HUES48 (cell line): ENCODE data around the gene PAQR4.

Experiments
- H3K27ac ChIP-seq: one replicate; pipeline ENCODE4 v1.7.0; 2013; ENCODE audit warnings: low read depth, low read length, inconsistent platforms
- H3K27me3 ChIP-seq: 2 replicates; pipeline ENCODE4 v1.6.1; 2013; ENCODE audit warnings: mild to moderate bottlenecking, low read length; ENCODE audit not compliant: control insufficient read depth, insufficient read depth
- H3K36me3 ChIP-seq: 2 replicates; pipeline ENCODE4 v1.6.1; 2013; ENCODE audit warnings: low read length; ENCODE audit not compliant: control insufficient read depth, insufficient read depth
- H3K4me1 ChIP-seq: 2 replicates; pipeline ENCODE4 v1.6.1; 2013; ENCODE audit warnings: mild to moderate bottlenecking, low read length; ENCODE audit not compliant: control insufficient read depth, insufficient read depth
- H3K4me3 ChIP-seq: 2 replicates; pipeline ENCODE4 v1.5.1; 2013; ENCODE audit warnings: mild to moderate bottlenecking, low read depth, low read length
- H3K9ac ChIP-seq: 2 replicates; pipeline ENCODE4 v1.6.1; 2013; ENCODE audit warnings: mild to moderate bottlenecking, low read depth, low read length, moderate library complexity
- H3K9me3 ChIP-seq: 2 replicates; pipeline ENCODE4 v1.6.1; 2013; ENCODE audit warnings: low read length; ENCODE audit not compliant: control insufficient read depth, insufficient read depth

PAQR4 gene

DNA sequence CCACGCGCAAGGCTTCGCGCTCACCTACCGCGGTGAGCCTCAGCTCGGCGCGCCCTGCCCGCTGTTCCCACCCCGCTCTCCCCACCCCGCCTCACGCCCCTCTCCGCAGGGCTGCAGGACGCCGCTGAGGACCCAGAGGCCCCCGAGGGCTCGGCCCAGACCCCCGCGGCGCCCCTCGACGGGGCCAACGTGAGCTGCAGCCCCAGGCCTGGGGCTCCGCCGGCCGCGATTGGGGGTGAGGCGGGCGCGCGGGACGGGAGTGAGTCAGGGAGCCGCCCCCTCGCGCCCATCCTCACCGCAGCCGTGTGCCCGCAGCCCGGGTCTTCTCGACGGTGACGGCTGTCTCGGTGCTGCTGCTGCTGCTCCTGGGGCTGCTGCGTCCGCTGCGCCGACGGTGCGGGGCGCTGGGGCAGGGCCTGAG, 1.9 kb upstream of the PAQR4 start:
- H3K4me1 ChIP-seq = peaks cover 15% of the 10 kb centered on the region; the same call in 1 of the 2 replicates
- H3K4me3 ChIP-seq = peak overlapping the region; percentile 4; the same call in 1 of the 2 replicates
- peaks cover 38% of the 10 kb centered on the region for H3K27me3 ChIP-seq
- H3K9me3 ChIP-seq = no peaks in the 10 kb centered on the region
- H3K36me3 ChIP-seq = peaks cover 11% of the 10 kb centered on the region
- H3K27ac ChIP-seq = no peak overlapping the region
- no peak overlapping the region for H3K9ac ChIP-seq

DNA sequence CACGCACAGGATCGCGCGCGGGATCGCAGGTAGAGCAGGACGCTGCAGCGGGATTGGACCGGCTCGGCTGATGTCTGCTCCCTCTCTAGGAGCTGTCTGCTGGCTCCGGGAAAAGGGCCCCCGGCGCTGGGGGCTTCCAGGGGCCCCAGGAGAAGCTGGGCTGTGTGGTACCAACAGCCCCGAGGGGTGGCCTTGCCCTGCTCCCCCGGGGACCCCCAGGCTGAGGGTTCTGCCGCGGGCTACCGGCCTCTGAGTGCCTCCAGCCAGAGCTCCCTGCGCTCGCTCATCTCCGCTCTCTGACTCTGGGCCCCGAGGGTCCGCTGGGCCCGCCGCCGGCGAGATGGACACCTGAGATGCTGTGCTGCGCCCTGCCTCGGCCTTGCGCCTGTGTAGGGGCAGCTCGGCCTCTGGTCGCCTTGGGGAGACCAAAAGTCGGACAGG, 1.4 kb upstream of the PAQR4 start:
- peaks cover 33% of the 10 kb centered on the region for H3K27me3 ChIP-seq
- peaks cover 16% of the 10 kb centered on the region for H3K36me3 ChIP-seq
- H3K9ac ChIP-seq = no peak overlapping the region
- no peak overlapping the region for H3K4me3 ChIP-seq
- H3K9me3 ChIP-seq = no peaks in the 10 kb centered on the region
- no peak overlapping the region for H3K27ac ChIP-seq
- peaks cover 10% of the 10 kb centered on the region; the same call in 1 of the 2 replicates for H3K4me1 ChIP-seq

DNA sequence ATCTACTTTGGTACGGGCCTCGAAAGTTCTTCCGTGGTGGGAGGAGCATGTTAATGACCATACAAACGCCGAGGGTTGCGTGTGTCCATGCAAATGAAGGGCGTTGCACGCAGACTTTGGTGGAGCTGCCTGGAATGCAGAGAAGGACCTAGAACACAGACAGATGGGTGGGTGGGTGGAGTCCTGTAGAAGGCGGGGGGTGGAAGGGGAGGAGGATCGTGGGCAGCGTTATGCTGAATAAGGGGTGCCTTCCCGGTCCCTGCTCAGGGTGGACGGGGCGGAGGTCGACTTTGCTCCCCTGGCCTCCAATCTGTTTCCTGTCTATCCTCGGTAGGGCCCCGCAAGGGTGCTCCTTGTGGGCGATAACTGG, 795 bp upstream of the PAQR4 start:
- Histone ChIP-seq H3K4me1 (peaks cover 10% of the 10 kb centered on the region; the same call in 1 of the 2 replicates), H3K4me3 (peak overlapping the region; percentile 77), H3K27ac (peak overlapping the region; percentile 64), H3K36me3 (peaks cover 22% of the 10 kb centered on the region), H3K9me3 (no peaks in the 10 kb centered on the region), H3K27me3 (peaks cover 30% of the 10 kb centered on the region), H3K9ac (no peak overlapping the region)

DNA sequence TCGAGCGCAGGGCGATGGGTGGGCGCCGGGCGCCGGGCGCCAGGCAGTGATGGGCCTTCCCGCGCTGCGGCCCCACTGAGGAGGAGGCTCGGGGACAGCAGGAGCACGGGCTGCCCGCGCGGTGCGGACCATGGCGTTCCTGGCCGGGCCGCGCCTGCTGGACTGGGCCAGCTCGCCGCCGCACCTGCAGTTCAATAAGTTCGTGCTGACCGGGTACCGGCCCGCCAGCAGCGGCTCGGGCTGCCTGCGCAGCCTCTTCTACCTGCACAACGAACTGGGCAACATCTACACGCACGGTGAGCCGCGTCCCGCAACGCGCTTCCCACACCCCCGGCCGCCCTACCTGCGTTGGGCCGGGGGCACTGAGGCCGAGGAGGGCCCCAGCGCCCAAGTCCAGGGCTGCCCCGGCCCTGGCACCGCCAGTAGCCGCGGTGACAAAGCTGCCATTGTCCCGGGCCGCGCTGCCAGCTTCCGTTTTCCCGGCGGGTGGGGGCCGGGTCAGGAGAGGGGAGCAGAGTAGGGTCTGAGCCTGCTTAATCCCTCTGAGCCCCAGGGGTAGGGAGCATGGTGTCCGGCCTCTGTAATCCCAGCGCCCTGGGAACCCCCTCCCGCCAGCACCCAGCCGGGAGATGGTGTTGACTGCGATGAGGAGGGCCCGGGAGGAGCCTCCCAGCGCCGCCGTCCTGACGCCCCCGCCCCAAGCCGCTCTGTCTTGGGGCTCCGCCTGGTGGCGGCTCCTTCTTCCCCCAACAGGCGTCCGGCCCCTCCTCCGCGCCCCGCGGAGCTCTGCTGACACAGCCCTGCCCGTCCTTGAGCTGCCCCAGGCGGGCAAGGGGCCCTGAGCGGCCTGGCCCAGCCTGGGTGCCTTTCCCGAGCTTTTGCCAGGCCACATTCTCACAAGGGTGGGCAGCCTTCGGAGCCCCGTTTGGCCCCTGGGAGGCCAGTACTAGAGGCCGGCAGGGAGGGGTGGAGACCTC, 685 bp downstream of the PAQR4 start:
- peaks cover 30% of the 10 kb centered on the region for H3K27me3 ChIP-seq
- H3K4me3 ChIP-seq = peak overlapping the region; percentile 77
- H3K9ac ChIP-seq = peak overlapping the region; percentile 77
- peak overlapping the region; percentile 86 for H3K27ac ChIP-seq
- H3K9me3 ChIP-seq = no peaks in the 10 kb centered on the region
- peaks cover 10% of the 10 kb centered on the region; the same call in 1 of the 2 replicates for H3K4me1 ChIP-seq
- H3K36me3 ChIP-seq = peaks cover 36% of the 10 kb centered on the region

DNA sequence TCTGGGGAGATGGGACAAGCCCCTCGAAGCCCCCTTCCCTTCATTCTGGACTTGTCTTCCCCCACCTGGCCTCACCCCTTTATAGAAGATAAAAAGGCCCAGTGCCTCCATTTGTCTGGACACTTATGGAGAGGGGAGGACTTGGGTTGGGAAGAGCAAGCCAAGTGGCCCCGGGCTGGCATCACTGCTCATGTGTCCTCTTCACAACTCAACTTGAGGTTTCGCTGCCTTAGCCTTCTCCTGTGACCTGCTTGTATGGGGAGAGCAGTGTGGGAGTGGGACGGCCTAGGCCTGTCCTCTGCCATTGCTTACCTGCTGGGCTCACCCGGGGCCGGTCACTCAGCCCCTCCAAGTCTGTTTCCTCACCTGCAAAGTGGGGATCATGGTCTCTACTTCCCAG, 1.4 kb downstream of the PAQR4 start:
- Histone ChIP-seq H3K4me1 (peaks cover 7% of the 10 kb centered on the region; the same call in 1 of the 2 replicates), H3K27ac (peak overlapping the region; percentile 86), H3K27me3 (peaks cover 30% of the 10 kb centered on the region), H3K36me3 (peaks cover 44% of the 10 kb centered on the region), H3K4me3 (peak overlapping the region; percentile 77), H3K9me3 (no peaks in the 10 kb centered on the region), H3K9ac (no peak overlapping the region)

DNA sequence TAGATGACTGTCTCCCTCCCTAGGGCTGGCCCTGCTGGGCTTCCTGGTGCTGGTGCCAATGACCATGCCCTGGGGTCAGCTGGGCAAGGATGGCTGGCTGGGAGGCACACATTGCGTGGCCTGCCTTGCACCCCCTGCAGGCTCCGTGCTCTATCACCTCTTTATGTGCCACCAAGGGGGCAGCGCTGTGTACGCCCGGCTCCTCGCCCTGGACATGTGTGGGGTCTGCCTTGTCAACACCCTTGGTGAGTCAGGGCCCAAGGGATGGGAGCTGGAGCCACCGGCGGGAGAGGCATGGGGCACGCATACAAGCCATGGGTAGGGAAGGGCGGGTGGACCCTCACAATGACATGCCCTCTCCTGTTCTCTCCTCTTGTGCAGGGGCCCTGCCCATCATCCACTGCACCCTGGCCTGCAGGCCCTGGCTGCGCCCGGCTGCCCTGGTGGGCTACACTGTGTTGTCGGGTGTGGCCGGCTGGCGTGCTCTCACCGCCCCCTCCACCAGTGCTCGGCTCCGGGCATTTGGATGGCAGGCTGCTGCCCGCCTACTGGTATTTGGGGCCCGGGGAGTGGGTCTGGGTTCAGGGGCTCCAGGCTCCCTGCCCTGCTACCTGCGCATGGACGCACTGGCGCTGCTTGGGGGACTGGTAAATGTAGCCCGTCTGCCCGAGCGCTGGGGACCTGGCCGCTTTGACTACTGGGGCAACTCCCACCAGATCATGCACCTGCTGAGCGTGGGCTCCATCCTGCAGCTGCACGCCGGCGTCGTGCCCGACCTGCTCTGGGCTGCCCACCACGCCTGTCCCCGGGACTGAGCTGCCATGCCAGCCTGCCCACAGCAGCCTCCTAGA, 2.2 kb downstream of the PAQR4 start:
- H3K4me1 ChIP-seq = peaks cover 7% of the 10 kb centered on the region; the same call in 1 of the 2 replicates
- H3K36me3 ChIP-seq = peaks cover 52% of the 10 kb centered on the region
- 0 out of 2 replicates have a peak overlapping the region, but pooled peaks have one; percentile 77 for H3K4me3 ChIP-seq
- H3K9me3 ChIP-seq = no peaks in the 10 kb centered on the region
- no peak overlapping the region for H3K27ac ChIP-seq
- H3K27me3 ChIP-seq = peaks cover 23% of the 10 kb centered on the region
- no peak overlapping the region for H3K9ac ChIP-seq

DNA sequence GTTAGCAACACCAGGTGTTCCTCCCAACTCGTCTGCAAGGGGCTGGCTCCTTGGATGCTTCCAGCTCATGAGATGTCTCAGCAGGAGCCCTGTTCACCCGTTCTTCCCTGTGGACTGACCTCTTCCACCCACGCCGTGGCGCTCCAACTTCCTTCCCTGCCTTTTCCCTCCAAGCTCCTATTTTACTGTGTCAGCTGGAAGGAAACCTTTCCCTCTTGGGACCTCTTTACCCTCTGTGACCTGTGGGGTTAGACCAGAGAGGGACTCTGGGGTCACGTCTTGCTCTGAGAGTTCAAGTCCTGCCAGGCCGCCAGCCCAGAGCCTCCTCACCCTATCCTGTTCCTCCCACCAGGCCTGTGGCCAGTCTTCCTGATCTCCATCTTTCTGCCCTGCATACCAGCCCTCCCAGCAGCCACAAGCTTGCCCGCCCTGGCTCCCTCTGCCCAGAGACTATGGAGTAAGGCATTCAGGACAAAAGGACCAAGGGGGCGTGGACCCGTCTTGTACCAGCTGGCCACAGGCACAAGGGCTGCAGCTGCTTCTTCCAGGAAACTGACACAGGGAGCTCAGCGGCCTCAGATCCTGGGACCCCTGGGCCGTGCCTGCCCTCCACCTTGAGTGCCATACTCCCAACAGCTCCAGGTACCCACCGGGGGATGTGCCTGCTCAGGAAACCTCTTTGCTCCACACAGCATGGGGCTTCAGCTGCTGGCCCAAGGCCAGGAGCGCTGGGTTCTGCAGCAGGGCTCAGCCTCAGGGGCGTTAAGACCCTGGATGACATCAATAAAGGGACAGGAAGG, 3.0 kb downstream of the PAQR4 start:
- Histone ChIP-seq H3K4me1 (peaks cover 7% of the 10 kb centered on the region; the same call in 1 of the 2 replicates), H3K9ac (no peak overlapping the region), H3K36me3 (peaks cover 60% of the 10 kb centered on the region), H3K9me3 (no peaks in the 10 kb centered on the region), H3K27me3 (peaks cover 15% of the 10 kb centered on the region), H3K27ac (no peak overlapping the region), H3K4me3 (no peak overlapping the region)

DNA sequence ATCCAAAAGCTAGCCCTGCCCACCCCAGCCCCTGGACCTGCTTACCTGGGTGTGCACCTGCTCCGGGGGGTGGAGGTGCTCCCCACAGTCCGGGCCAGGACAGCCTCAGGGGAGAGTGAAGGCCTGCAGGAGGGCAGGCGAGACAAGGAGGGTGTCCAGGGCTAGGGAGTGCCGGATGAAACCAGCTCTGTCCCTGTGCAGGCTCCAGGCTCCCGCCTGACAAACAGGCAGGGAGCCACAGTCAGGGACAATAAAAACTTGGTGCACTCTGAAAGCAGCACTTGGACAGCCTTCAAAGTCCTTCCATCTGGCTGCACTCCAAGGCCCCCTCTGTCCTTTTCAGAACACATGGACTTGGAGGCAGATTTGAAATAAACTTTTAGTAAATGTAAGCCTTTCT, 3.9 kb downstream of the PAQR4 start:
- Histone ChIP-seq H3K27ac (no peak overlapping the region), H3K9me3 (no peaks in the 10 kb centered on the region), H3K27me3 (peaks cover 6% of the 10 kb centered on the region), H3K4me3 (no peak overlapping the region), H3K4me1 (peaks cover 7% of the 10 kb centered on the region; the same call in 1 of the 2 replicates), H3K36me3 (peaks cover 68% of the 10 kb centered on the region), H3K9ac (no peak overlapping the region)

DNA sequence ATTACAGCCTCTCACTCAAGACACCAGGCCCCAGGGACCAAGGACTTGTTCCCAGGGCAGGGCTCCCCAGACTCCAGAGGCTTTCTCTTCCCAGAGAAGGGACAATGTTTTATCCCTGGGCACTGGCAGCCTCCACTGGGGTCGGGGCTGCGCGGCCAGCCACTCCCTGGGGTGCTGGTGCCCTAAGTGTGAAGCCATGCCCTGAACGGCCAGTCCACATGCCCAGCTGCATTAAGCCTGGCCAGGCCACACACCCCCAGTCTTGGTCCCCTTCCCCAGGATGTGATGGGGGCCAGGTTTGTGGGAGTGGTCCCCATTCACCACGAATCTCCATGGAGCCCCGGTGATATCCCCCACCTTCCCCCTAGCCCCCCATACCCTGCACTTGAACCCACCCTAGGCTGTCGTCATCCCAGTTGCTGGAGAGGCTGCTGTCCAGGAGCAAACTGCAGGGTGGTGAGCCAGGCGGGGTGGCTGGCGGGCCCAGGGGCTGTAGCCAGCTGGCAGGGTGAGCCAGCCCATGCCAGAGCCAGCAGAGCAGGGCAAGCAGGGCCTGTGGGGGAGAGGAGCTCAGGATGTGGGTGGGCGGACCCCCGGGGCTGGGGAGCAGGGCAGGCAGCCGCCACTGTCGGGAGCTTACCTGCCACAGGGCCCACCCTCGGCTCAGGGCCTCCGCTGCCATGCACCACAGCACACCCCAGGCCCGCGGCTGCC, 4.6 kb downstream of the PAQR4 start:
- Histone ChIP-seq H3K9ac (no peak overlapping the region), H3K36me3 (peaks cover 71% of the 10 kb centered on the region)

More for the DNA sequence above, 4.6 kb downstream of the PAQR4 start:
- Histone ChIP-seq H3K27ac (no peak overlapping the region), H3K4me3 (no peak overlapping the region), H3K27me3 (no peaks in the 10 kb centered on the region), H3K4me1 (peaks cover 7% of the 10 kb centered on the region; the same call in 1 of the 2 replicates), H3K9me3 (no peaks in the 10 kb centered on the region)
